KMS-11 (cell line): ENCODE measurements around the gene ADAMTS12.

Experiments
- H2AFZ ChIP-seq: fragments of 200-600 bp; sonication (generic); 2 replicates; pipeline ENCODE4 v1.6.1; 2016; ENCODE audit warnings: antibody characterized with exemption, mixed run types, low read depth
- H3K27ac ChIP-seq: fragments of 200-600 bp; sonication (generic); 2 replicates; pipeline ENCODE4 v1.6.1; 2016; ENCODE audit warnings: mild to moderate bottlenecking, mixed run types
- H3K27me3 ChIP-seq: fragments of 200-600 bp; sonication (generic); 2 replicates; pipeline ENCODE4 v1.6.1; 2017; ENCODE audit warnings: mild to moderate bottlenecking, low read depth, mixed run types, moderate library complexity; ENCODE audit not compliant: insufficient read depth
- H3K36me3 ChIP-seq: fragments of 200-600 bp; sonication (generic); 2 replicates; pipeline ENCODE4 v1.6.1; 2017; ENCODE audit warnings: mild to moderate bottlenecking, mixed run types; ENCODE audit not compliant: insufficient read depth
- H3K4me1 ChIP-seq: fragments of 200-600 bp; sonication (generic); 2 replicates; pipeline ENCODE4 v1.6.1; 2016; ENCODE audit warnings: mild to moderate bottlenecking, low read depth, mixed run types; ENCODE audit not compliant: poor library complexity, severe bottlenecking
- H3K4me2 ChIP-seq: fragments of 200-600 bp; sonication (generic); 2 replicates; pipeline ENCODE4 v1.7.0; 2016; ENCODE audit warnings: mild to moderate bottlenecking, mixed run types
- H3K4me3 ChIP-seq: fragments of 200-600 bp; sonication (generic); IDR thresholded peaks from 2 replicates; pipeline ENCODE4 v1.6.1; 2017; ENCODE audit warnings: low read depth, low read length, mixed read lengths; ENCODE audit not compliant: insufficient read depth
- H3K79me2 ChIP-seq: fragments of 200-600 bp; sonication (generic); 2 replicates; pipeline ENCODE4 v1.6.1; 2016; ENCODE audit warnings: low read depth, mixed run types; ENCODE audit not compliant: insufficient read depth
- H3K9ac ChIP-seq: fragments of 200-600 bp; sonication (generic); 2 replicates; pipeline ENCODE4 v1.6.1; 2016; ENCODE audit warnings: mild to moderate bottlenecking, mixed run types
- H4K20me1 ChIP-seq: fragments of 200-600 bp; sonication (generic); 2 replicates; pipeline ENCODE4 v1.6.1; 2016; ENCODE audit warnings: mild to moderate bottlenecking, mixed run types; ENCODE audit not compliant: insufficient read depth
- CTCF ChIP-seq: fragments of 200-600 bp; sonication (generic); conservative IDR thresholded peaks from 2 replicates; pipeline ENCODE4 v1.6.1; 2017; ENCODE audit warnings: low read depth, mild to moderate bottlenecking, antibody characterized with exemption, low read length, moderate library complexity, mixed read lengths

The ADAMTS12 gene

GRCh38 chr5:33639474-33639873, 252.3 kb downstream of the ADAMTS12 start:
- H2AFZ ChIP-seq = no peak overlapping the region
- no peak overlapping the region for H3K9ac ChIP-seq
- H3K27me3 ChIP-seq = no peaks in the 10 kb centered on the region
- no peaks in the 10 kb centered on the region for H3K4me1 ChIP-seq
- TF ChIP-seq CTCF = no peak
- no peak overlapping the region for H3K4me3 ChIP-seq
- H3K36me3 ChIP-seq = no peaks in the 10 kb centered on the region
- H3K79me2 ChIP-seq = no peaks in the 10 kb centered on the region
- no peak overlapping the region for H3K4me2 ChIP-seq
- H3K27ac ChIP-seq = no peak overlapping the region
- H4K20me1 ChIP-seq = no peaks in the 10 kb centered on the region

GRCh38 chr5:33637011-33637410, 254.8 kb downstream of the ADAMTS12 start:
- H3K4me3 ChIP-seq = no peak overlapping the region
- H3K4me2 ChIP-seq = no peak overlapping the region
- no peak overlapping the region for H3K9ac ChIP-seq
- no peak overlapping the region for H2AFZ ChIP-seq
- no peak for TF ChIP-seq CTCF
- H3K4me1 ChIP-seq = peaks cover 3% of the 10 kb centered on the region
- H3K79me2 ChIP-seq = no peaks in the 10 kb centered on the region
- no peaks in the 10 kb centered on the region for H3K36me3 ChIP-seq
- H4K20me1 ChIP-seq = no peaks in the 10 kb centered on the region
- H3K27ac ChIP-seq = no peak overlapping the region
- H3K27me3 ChIP-seq = no peaks in the 10 kb centered on the region

GRCh38 chr5:33635582-33635981, 256.2 kb downstream of the ADAMTS12 start:
- Histone ChIP-seq H3K27me3 (no peaks in the 10 kb centered on the region), H3K36me3 (no peaks in the 10 kb centered on the region), H3K9ac (no peak overlapping the region), H3K4me3 (no peak overlapping the region), H3K4me1 (peaks cover 12% of the 10 kb centered on the region), H2AFZ (no peak overlapping the region), H3K79me2 (no peaks in the 10 kb centered on the region), H3K4me2 (no peak overlapping the region), H4K20me1 (no peaks in the 10 kb centered on the region), H3K27ac (no peak overlapping the region)
- TF ChIP-seq CTCF = no peak

GRCh38 chr5:33633699-33634098, 258.1 kb downstream of the ADAMTS12 start:
- Histone ChIP-seq H3K27ac (no peak overlapping the region), H3K27me3 (no peaks in the 10 kb centered on the region), H3K36me3 (no peaks in the 10 kb centered on the region), H3K4me3 (no peak overlapping the region), H3K79me2 (no peaks in the 10 kb centered on the region), H3K9ac (no peak overlapping the region), H2AFZ (no peak overlapping the region), H3K4me1 (peaks cover 12% of the 10 kb centered on the region), H3K4me2 (no peak overlapping the region), H4K20me1 (no peaks in the 10 kb centered on the region)
- no peak for TF ChIP-seq CTCF
